Measurements from ENCODE around the gene PPP4R1. TPM values are rescaled to one million over a fixed set of nuclear protein-coding genes. Genes with fewer than 3 reads are reported as not detected.

Gene PPP4R1
- total and polyA plus RNA-seq, 4 donors = 87.2 to 105 (median 92.5) TPM

GRCh38 chr18:9545029-9545428 lies 69.3 kb downstream of the PPP4R1 start:
- peaks cover 43% of the 10 kb centered on the region for H3K36me3 ChIP-seq (ENCODE audit: control insufficient read depth, insufficient read depth, low read length)
- H3K27ac ChIP-seq (ENCODE audit: low read depth, low read length) = no peak overlapping the region
- 90% methylated on average over 2 of the region's 5 CpGs for WGBS (ENCODE audit: insufficient coverage)
- H3K27me3 ChIP-seq (ENCODE audit: control insufficient read depth, insufficient read depth, low read length) = no peaks in the 10 kb centered on the region
- no peaks in the 10 kb centered on the region for H3K9me3 ChIP-seq (ENCODE audit: control insufficient read depth, insufficient read depth, low read length)
- no peaks in the 10 kb centered on the region for H3K4me1 ChIP-seq (ENCODE audit: control insufficient read depth, insufficient read depth, low read length)
- H3K4me3 ChIP-seq (ENCODE audit: low read depth, low read length) = no peak overlapping the region
- no peak for DNase-seq (ENCODE audit: low read depth in 4 of 6, low spot score in 6 of 6)

DNA sequence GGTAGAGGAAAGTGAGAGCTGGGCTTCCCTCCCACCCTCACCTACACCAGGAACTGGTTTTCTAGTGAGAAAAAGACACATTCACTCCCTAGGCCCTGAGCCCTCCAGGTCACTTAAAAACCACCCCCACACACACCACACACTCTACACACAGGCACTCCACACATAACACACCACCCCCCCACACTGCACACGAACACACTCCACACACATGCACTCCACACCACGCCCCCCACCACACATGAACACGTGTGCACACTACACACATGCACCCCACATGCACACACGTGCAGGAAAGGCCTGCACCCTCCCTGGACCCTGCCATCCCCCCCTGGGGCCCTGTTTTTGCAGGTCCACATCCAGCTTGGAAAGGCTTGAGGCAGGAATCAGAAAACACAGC lies 71.4 kb downstream of the PPP4R1 start:
- DNase-seq (ENCODE audit: low read depth in 4 of 6, low spot score in 6 of 6) = no peak
- Histone ChIP-seq H3K9me3 (ENCODE audit: control insufficient read depth, insufficient read depth, low read length) (no peaks in the 10 kb centered on the region), H3K4me1 (ENCODE audit: control insufficient read depth, insufficient read depth, low read length) (no peaks in the 10 kb centered on the region), H3K4me3 (ENCODE audit: low read depth, low read length) (no peak overlapping the region), H3K27ac (ENCODE audit: low read depth, low read length) (no peak overlapping the region), H3K27me3 (ENCODE audit: control insufficient read depth, insufficient read depth, low read length) (no peaks in the 10 kb centered on the region), H3K36me3 (ENCODE audit: control insufficient read depth, insufficient read depth, low read length) (peaks cover 44% of the 10 kb centered on the region)
- WGBS (ENCODE audit: insufficient coverage) = 94% methylated on average over 4 of the region's 4 CpGs

DNA sequence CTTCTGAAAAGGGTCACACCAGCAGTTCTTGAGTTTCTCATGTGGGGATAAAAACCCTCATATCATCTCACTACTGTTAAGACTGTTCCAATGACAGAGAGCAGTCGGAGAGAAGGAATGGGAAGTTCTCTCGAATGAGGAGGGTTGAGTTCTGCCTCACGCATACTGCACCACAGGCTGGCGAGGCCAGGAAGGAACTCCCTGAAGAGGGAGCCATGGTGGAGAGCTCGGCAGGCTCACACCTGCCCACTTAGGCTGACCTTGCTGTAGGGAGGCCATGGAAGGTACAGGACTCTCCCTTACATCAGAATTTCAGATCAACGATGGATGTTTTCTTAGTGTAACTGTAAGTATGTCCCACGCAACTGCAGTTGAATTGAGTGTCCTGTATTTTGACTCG lies 74.4 kb downstream of the PPP4R1 start:
- 89% methylated on average over 4 of the region's 8 CpGs for WGBS (ENCODE audit: insufficient coverage)
- DNase-seq (ENCODE audit: low read depth in 4 of 6, low spot score in 6 of 6) = no peak
- H3K27ac ChIP-seq (ENCODE audit: low read depth, low read length) = no peak overlapping the region
- H3K9me3 ChIP-seq (ENCODE audit: control insufficient read depth, insufficient read depth, low read length) = no peaks in the 10 kb centered on the region
- H3K4me3 ChIP-seq (ENCODE audit: low read depth, low read length) = no peak overlapping the region
- H3K36me3 ChIP-seq (ENCODE audit: control insufficient read depth, insufficient read depth, low read length) = peaks cover 42% of the 10 kb centered on the region
- H3K4me1 ChIP-seq (ENCODE audit: control insufficient read depth, insufficient read depth, low read length) = peaks cover 16% of the 10 kb centered on the region
- H3K27me3 ChIP-seq (ENCODE audit: control insufficient read depth, insufficient read depth, low read length) = no peaks in the 10 kb centered on the region

- peaks cover 45% of the 10 kb centered on the region for H3K36me3 ChIP-seq (ENCODE audit: control insufficient read depth, insufficient read depth, low read length)
- H3K4me1 ChIP-seq (ENCODE audit: control insufficient read depth, insufficient read depth, low read length) = peaks cover 23% of the 10 kb centered on the region
- 95% methylated on average over 3 of the region's 6 CpGs for WGBS (ENCODE audit: insufficient coverage)
- no peaks in the 10 kb centered on the region for H3K27me3 ChIP-seq (ENCODE audit: control insufficient read depth, insufficient read depth, low read length)
- no peak overlapping the region for H3K27ac ChIP-seq (ENCODE audit: low read depth, low read length)
- no peak overlapping the region for H3K4me3 ChIP-seq (ENCODE audit: low read depth, low read length)
- DNase-seq (ENCODE audit: low read depth in 4 of 6, low spot score in 6 of 6) = no peak
- H3K9me3 ChIP-seq (ENCODE audit: control insufficient read depth, insufficient read depth, low read length) = no peaks in the 10 kb centered on the region
Observed at GRCh38 chr18:9539283-9539682, 75.1 kb downstream of the PPP4R1 start.

- Histone ChIP-seq H3K27ac (ENCODE audit: low read depth, low read length) (no peak overlapping the region), H3K36me3 (ENCODE audit: control insufficient read depth, insufficient read depth, low read length) (peaks cover 53% of the 10 kb centered on the region), H3K4me3 (ENCODE audit: low read depth, low read length) (no peak overlapping the region), H3K9me3 (ENCODE audit: control insufficient read depth, insufficient read depth, low read length) (no peaks in the 10 kb centered on the region), H3K4me1 (ENCODE audit: control insufficient read depth, insufficient read depth, low read length) (peaks cover 23% of the 10 kb centered on the region), H3K27me3 (ENCODE audit: control insufficient read depth, insufficient read depth, low read length) (no peaks in the 10 kb centered on the region)
- WGBS (ENCODE audit: insufficient coverage) = 81% methylated on average over 5 of the region's 6 CpGs
- peak in 2 of 6 donors; percentile 12 to 39 for DNase-seq (ENCODE audit: low read depth in 4 of 6, low spot score in 6 of 6)
Observed at GRCh38 chr18:9537677-9538076, 76.7 kb downstream of the PPP4R1 start.

DNA sequence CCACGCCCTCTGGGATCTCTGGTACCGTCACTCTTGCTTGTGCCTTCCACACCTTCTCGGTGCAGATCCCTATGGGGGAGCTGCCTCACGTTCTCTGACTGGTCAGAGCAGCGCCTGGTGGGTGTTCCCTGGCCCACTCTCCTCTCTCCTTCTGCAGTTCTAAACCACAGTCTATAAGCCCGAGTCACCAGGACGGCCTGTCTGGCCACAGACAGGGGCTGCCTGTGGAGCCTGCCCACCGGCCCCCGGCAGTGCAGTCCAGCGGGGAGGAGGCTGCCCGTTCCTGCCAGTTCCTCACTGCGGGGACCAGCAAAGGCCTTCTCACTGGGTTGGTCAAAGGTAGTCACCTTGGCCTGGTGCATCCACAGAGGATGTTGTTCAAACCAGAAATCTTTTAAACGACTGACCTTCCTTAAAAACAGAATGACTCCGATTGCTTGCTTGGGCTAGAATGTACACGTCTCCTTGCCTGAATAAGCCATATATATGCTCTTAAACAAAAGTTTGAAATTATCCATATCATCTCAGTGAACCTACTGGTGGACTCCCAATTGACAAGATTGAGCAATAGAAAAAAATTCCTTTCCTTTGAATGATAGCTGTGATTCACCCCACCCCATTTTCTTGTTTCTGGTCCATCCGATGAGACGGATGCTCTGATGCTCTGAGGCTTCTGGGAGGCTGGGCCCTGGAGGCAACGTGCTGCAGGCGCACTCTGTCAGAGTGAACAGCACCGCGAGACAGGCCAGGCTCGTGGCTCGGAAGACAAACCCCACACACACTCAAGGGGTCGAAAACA lies 77.8 kb downstream of the PPP4R1 start:
- Histone ChIP-seq H3K27me3 (ENCODE audit: control insufficient read depth, insufficient read depth, low read length) (no peaks in the 10 kb centered on the region), H3K36me3 (ENCODE audit: control insufficient read depth, insufficient read depth, low read length) (peaks cover 53% of the 10 kb centered on the region), H3K4me1 (ENCODE audit: control insufficient read depth, insufficient read depth, low read length) (peaks cover 23% of the 10 kb centered on the region), H3K4me3 (ENCODE audit: low read depth, low read length) (no peak overlapping the region), H3K9me3 (ENCODE audit: control insufficient read depth, insufficient read depth, low read length) (no peaks in the 10 kb centered on the region), H3K27ac (ENCODE audit: low read depth, low read length) (no peak overlapping the region)
- WGBS (ENCODE audit: insufficient coverage) = 92% methylated on average over 15 of the region's 24 CpGs
- DNase-seq (ENCODE audit: low read depth in 4 of 6, low spot score in 6 of 6) = no peak

GRCh38 chr18:9535430-9535991 lies 78.8 kb downstream of the PPP4R1 start:
- Histone ChIP-seq H3K27ac (ENCODE audit: low read depth, low read length) (peak overlapping the region; percentile 72), H3K36me3 (ENCODE audit: control insufficient read depth, insufficient read depth, low read length) (peaks cover 58% of the 10 kb centered on the region)
- 38% methylated on average over 27 of the region's 27 CpGs for WGBS (ENCODE audit: insufficient coverage)

DNA sequence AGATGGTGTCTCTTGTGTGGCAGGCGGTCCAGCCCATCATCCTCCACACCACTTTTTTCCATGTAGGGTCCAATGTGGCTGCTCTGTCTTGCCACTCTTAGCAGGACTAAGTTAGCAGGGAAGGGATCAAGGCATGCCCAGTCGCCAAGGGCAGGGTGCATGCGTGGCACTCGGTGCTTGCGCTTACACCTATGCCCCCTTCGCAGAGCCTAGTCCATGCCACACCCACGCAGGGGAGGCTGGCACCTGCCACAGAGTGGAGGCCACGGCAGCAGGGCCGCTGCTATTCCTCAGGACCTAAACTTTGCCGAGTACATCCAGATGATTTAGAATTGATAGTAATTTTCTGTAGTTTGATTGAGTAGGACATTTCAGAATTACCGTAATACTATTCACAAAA lies 79.5 kb downstream of the PPP4R1 start:
- Histone ChIP-seq H3K4me1 (ENCODE audit: control insufficient read depth, insufficient read depth, low read length) (peaks cover 23% of the 10 kb centered on the region), H3K36me3 (ENCODE audit: control insufficient read depth, insufficient read depth, low read length) (peaks cover 53% of the 10 kb centered on the region), H3K27ac (ENCODE audit: low read depth, low read length) (peak overlapping the region; percentile 72), H3K4me3 (ENCODE audit: low read depth, low read length) (no peak overlapping the region), H3K9me3 (ENCODE audit: control insufficient read depth, insufficient read depth, low read length) (no peaks in the 10 kb centered on the region), H3K27me3 (ENCODE audit: control insufficient read depth, insufficient read depth, low read length) (no peaks in the 10 kb centered on the region)
- whole genome bisulfite sequencing (ENCODE audit: insufficient coverage) = 93% methylated on average over 6 of the region's 11 CpGs
- DNase-seq (ENCODE audit: low read depth in 4 of 6, low spot score in 6 of 6) = no peak

More at GRCh38 chr18:9535430-9535991, 78.8 kb downstream of the PPP4R1 start:
- H3K4me1 ChIP-seq (ENCODE audit: control insufficient read depth, insufficient read depth, low read length) = peaks cover 23% of the 10 kb centered on the region
- DNase-seq (ENCODE audit: low read depth in 4 of 6, low spot score in 6 of 6) = peak; percentile 12 to 88 (median 50)
- peak overlapping the region; percentile 4 for H3K4me3 ChIP-seq (ENCODE audit: low read depth, low read length)
- H3K9me3 ChIP-seq (ENCODE audit: control insufficient read depth, insufficient read depth, low read length) = no peaks in the 10 kb centered on the region
- no peaks in the 10 kb centered on the region for H3K27me3 ChIP-seq (ENCODE audit: control insufficient read depth, insufficient read depth, low read length)

GRCh38 chr18:9531791-9532410 lies 82.5 kb downstream of the PPP4R1 start:
- DNase-seq (ENCODE audit: low read depth in 4 of 6, low spot score in 6 of 6) = no peak
- no peaks in the 10 kb centered on the region for H3K27me3 ChIP-seq (ENCODE audit: control insufficient read depth, insufficient read depth, low read length)
- no peak overlapping the region for H3K27ac ChIP-seq (ENCODE audit: low read depth, low read length)
- H3K36me3 ChIP-seq (ENCODE audit: control insufficient read depth, insufficient read depth, low read length) = peaks cover 42% of the 10 kb centered on the region
- H3K4me3 ChIP-seq (ENCODE audit: low read depth, low read length) = no peak overlapping the region
- H3K9me3 ChIP-seq (ENCODE audit: control insufficient read depth, insufficient read depth, low read length) = no peaks in the 10 kb centered on the region
- 95% methylated on average over 2 of the region's 7 CpGs for WGBS (ENCODE audit: insufficient coverage)
- H3K4me1 ChIP-seq (ENCODE audit: control insufficient read depth, insufficient read depth, low read length) = peaks cover 20% of the 10 kb centered on the region
